ENCODE results near the gene RAB7B. TPM values are rescaled to one million over a fixed set of nuclear protein-coding genes. Genes with fewer than 3 reads are reported as not detected.

Gene RAB7B
- total RNA-seq, 1 donor from 2014 or later, result 6.6 TPM

DNA sequence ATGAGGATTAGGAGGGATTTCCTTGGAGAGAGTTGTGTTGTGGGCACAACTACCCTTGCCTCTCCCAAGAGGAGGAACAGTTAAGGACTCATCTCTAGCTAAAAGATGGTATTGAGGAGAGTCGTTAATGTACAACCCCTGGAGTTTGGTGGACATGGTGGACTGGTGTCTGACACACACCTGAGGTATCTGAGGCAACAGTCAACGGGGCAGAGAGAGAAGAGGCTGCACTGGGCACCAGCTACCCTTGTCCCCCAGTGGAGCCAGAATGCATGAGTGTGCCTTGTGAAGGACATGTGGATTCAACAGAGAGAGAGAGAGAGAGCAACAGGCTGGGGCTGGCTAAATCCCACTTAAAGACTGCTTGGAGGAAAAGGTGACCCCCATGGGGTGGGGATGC, 13.0 kb downstream of the RAB7B start:
- Histone ChIP-seq H3K27ac (ENCODE audit: low read depth, low read length) (no peak overlapping the region), H2AFZ (ENCODE audit: low read depth, low read length) (no peak overlapping the region), H3K4me1 (ENCODE audit: insufficient read depth, low read length) (no peaks in the 10 kb centered on the region), H3K4me3 (ENCODE audit: insufficient read depth, low read depth, low read length) (no peak overlapping the region), H3K36me3 (ENCODE audit: insufficient read depth, low read length) (peaks cover 9% of the 10 kb centered on the region), H3K4me2 (ENCODE audit: low read length) (no peak overlapping the region), H3K79me2 (ENCODE audit: insufficient read depth, low read length) (no peaks in the 10 kb centered on the region), H4K20me1 (ENCODE audit: insufficient read depth, low read length) (peaks cover 7% of the 10 kb centered on the region), H3K9me3 (ENCODE audit: insufficient read depth, low read depth, low read length) (no peaks in the 10 kb centered on the region), H3K27me3 (ENCODE audit: insufficient read depth, low read length) (no peaks in the 10 kb centered on the region), H3K9ac (ENCODE audit: low read length) (no peak overlapping the region)
- peaks cover 24% of the 10 kb centered on the region for H3K4me1 Mint-ChIP-seq (ENCODE audit: low read depth, unreplicated experiment)
- peaks cover 17% of the 10 kb centered on the region for H3K36me3 Mint-ChIP-seq (ENCODE audit: low read depth, unreplicated experiment)
- TF ChIP-seq, protein P1, sequence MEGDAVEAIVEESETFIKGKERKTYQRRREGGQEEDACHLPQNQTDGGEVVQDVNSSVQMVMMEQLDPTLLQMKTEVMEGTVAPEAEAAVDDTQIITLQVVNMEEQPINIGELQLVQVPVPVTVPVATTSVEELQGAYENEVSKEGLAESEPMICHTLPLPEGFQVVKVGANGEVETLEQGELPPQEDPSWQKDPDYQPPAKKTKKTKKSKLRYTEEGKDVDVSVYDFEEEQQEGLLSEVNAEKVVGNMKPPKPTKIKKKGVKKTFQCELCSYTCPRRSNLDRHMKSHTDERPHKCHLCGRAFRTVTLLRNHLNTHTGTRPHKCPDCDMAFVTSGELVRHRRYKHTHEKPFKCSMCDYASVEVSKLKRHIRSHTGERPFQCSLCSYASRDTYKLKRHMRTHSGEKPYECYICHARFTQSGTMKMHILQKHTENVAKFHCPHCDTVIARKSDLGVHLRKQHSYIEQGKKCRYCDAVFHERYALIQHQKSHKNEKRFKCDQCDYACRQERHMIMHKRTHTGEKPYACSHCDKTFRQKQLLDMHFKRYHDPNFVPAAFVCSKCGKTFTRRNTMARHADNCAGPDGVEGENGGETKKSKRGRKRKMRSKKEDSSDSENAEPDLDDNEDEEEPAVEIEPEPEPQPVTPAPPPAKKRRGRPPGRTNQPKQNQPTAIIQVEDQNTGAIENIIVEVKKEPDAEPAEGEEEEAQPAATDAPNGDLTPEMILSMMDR (IDR thresholded peaks at IDR 0.05; ENCODE audit: insufficient read depth, low read depth, low read length), result no peak
- TF ChIP-seq EZH2 (IDR thresholded peaks at IDR 0.05; ENCODE audit: insufficient read depth, low read length), result no peak
- DNase-seq (ENCODE audit: low read depth) (no peak), FAIRE-seq (no peak)
- H3K4me3 Mint-ChIP-seq (ENCODE audit: unreplicated experiment), result no peak overlapping the region
- peaks cover 8% of the 10 kb centered on the region for H3K27me3 Mint-ChIP-seq (ENCODE audit: low read depth, unreplicated experiment)
- no peak overlapping the region for H3K27ac Mint-ChIP-seq (ENCODE audit: unreplicated experiment)
- no peaks in the 10 kb centered on the region for H3K9me3 Mint-ChIP-seq (ENCODE audit: unreplicated experiment)

DNA sequence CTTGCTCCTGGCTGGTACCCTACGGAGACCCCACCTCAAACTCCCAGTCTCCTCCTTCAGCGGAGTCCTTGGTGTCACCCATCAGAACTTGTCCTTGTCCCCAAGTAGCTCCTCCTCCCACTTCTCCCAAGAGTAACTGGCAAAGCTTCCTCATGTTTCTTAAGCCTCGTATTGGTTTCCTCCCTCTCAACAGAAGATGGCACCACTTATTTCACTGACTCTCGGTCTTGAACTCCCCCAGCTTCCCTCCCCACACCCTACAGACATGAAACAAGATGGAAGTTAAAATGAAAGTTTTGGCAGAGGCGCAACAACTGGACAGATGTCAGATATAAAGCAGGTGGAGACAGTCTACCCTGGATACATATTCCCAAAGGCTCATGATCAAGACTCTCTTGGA, 13.4 kb downstream of the RAB7B start:
- Histone ChIP-seq H2AFZ (ENCODE audit: low read depth, low read length) (no peak overlapping the region), H3K4me3 (ENCODE audit: insufficient read depth, low read depth, low read length) (no peak overlapping the region), H3K79me2 (ENCODE audit: insufficient read depth, low read length) (no peaks in the 10 kb centered on the region), H3K27ac (ENCODE audit: low read depth, low read length) (no peak overlapping the region), H3K9ac (ENCODE audit: low read length) (no peak overlapping the region), H3K27me3 (ENCODE audit: insufficient read depth, low read length) (no peaks in the 10 kb centered on the region), H4K20me1 (ENCODE audit: insufficient read depth, low read length) (peaks cover 7% of the 10 kb centered on the region), H3K9me3 (ENCODE audit: insufficient read depth, low read depth, low read length) (no peaks in the 10 kb centered on the region), H3K36me3 (ENCODE audit: insufficient read depth, low read length) (peaks cover 9% of the 10 kb centered on the region), H3K4me1 (ENCODE audit: insufficient read depth, low read length) (no peaks in the 10 kb centered on the region), H3K4me2 (ENCODE audit: low read length) (no peak overlapping the region)
- FAIRE-seq (no peak), DNase-seq (ENCODE audit: low read depth) (no peak)
- Mint-ChIP-seq H3K27ac (ENCODE audit: unreplicated experiment) (no peak overlapping the region), H3K27me3 (ENCODE audit: low read depth, unreplicated experiment) (peaks cover 8% of the 10 kb centered on the region), H3K36me3 (ENCODE audit: low read depth, unreplicated experiment) (peaks cover 17% of the 10 kb centered on the region), H3K4me1 (ENCODE audit: low read depth, unreplicated experiment) (peaks cover 23% of the 10 kb centered on the region), H3K4me3 (ENCODE audit: unreplicated experiment) (no peak overlapping the region), H3K9me3 (ENCODE audit: unreplicated experiment) (no peaks in the 10 kb centered on the region)
- no peak for TF ChIP-seq EZH2 (IDR thresholded peaks at IDR 0.05; ENCODE audit: insufficient read depth, low read length)
- TF ChIP-seq, protein P1 (IDR thresholded peaks at IDR 0.05; ENCODE audit: insufficient read depth, low read depth, low read length), result no peak

DNA sequence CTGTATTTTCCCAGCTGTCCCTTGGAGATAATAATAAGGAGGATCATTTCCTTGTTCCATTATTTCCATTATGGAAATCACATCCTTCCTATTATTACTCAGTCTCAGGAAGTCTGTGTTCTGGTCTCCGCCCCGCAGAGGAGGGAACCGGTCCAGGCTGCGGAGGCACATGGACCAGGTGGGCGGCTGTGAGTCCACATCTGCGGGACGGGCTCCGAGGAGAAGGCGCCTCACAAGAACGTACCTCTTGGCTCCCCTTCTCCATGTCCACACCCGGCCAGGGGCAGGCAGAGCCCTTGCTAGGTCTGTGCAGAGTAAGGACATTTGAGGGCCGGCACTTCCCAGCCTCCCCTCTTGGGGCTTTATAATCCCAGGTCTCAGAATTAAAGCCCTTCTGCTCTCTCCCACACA, 14.6 kb downstream of the RAB7B start:
- Histone ChIP-seq H3K9me3 (ENCODE audit: insufficient read depth, low read depth, low read length) (no peaks in the 10 kb centered on the region), H2AFZ (ENCODE audit: low read depth, low read length) (no peak overlapping the region), H3K4me3 (ENCODE audit: insufficient read depth, low read depth, low read length) (no peak overlapping the region), H3K4me1 (ENCODE audit: insufficient read depth, low read length) (no peaks in the 10 kb centered on the region), H3K27me3 (ENCODE audit: insufficient read depth, low read length) (no peaks in the 10 kb centered on the region), H3K9ac (ENCODE audit: low read length) (no peak overlapping the region), H3K36me3 (ENCODE audit: insufficient read depth, low read length) (peaks cover 5% of the 10 kb centered on the region), H3K4me2 (ENCODE audit: low read length) (no peak overlapping the region), H3K79me2 (ENCODE audit: insufficient read depth, low read length) (no peaks in the 10 kb centered on the region), H3K27ac (ENCODE audit: low read depth, low read length) (no peak overlapping the region), H4K20me1 (ENCODE audit: insufficient read depth, low read length) (peaks cover 5% of the 10 kb centered on the region)
- no peak for FAIRE-seq
- peaks cover 19% of the 10 kb centered on the region for H3K36me3 Mint-ChIP-seq (ENCODE audit: low read depth, unreplicated experiment)
- DNase-seq (ENCODE audit: low read depth), result no peak
- no peak overlapping the region for H3K27ac Mint-ChIP-seq (ENCODE audit: unreplicated experiment)
- no peak for TF ChIP-seq EZH2 (IDR thresholded peaks at IDR 0.05; ENCODE audit: insufficient read depth, low read length)
- TF ChIP-seq, protein P1 (IDR thresholded peaks at IDR 0.05; ENCODE audit: insufficient read depth, low read depth, low read length), result no peak
- peaks cover 21% of the 10 kb centered on the region for H3K4me1 Mint-ChIP-seq (ENCODE audit: low read depth, unreplicated experiment)
- no peak overlapping the region for H3K4me3 Mint-ChIP-seq (ENCODE audit: unreplicated experiment)
- no peaks in the 10 kb centered on the region for H3K9me3 Mint-ChIP-seq (ENCODE audit: unreplicated experiment)
- peaks cover 8% of the 10 kb centered on the region for H3K27me3 Mint-ChIP-seq (ENCODE audit: low read depth, unreplicated experiment)

Measured in astrocyte (in vitro differentiated cells and primary cell).